ENCODE results near the gene NFATC2. TPM values are rescaled to one million over a fixed set of nuclear protein-coding genes. Genes with fewer than 3 reads are reported as not detected.

NFATC2 gene
- polyA plus RNA-seq, 1 of the 3 experiments (the other 2 are of a cell fraction), result 0.36 TPM

DNA sequence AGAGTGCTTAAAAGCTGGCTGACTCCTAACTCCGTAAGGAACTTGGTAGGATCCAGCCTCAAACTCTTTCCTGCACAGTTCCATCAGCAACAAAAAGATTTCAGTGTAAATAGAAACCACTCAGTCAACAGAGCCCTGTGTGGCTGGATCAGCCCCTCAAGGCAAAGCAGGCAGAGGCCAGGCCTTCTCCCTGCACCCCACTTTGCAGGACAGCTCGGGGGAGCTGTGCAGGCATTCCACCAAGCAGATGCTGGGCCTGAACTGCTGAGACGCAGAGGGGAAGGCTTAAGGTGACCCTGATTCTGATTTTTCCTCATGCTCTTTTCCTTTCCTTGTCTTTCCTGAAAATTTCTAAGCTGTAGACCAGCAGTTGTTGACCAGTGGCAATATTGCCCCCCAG, 91.5 kb downstream of the NFATC2 start:
- TF ChIP-seq TCF12 (IDR thresholded peaks at IDR 0.05) (no peak), NFIC (IDR thresholded peaks at IDR 0.05; ENCODE audit: borderline replicate concordance) (no peak), CHD2 (IDR thresholded peaks at IDR 0.05; ENCODE audit: low read length, partially characterized antibody) (no peak), TEAD4 (IDR thresholded peaks at IDR 0.05; ENCODE audit: borderline replicate concordance, insufficient read depth) (no peak), FOXJ3 (CRISPR knock-in tag; IDR thresholded peaks at IDR 0.05) (no peak), MEF2A (IDR thresholded peaks at IDR 0.05; ENCODE audit: borderline replicate concordance, low read depth) (no peak), SMC3 (IDR thresholded peaks at IDR 0.05; ENCODE audit: low read depth, low read length) (no peak), SIN3A (IDR thresholded peaks at IDR 0.05; ENCODE audit: borderline replicate concordance, low read depth, low read length) (no peak), EP300 (IDR thresholded peaks at IDR 0.05; ENCODE audit: borderline replicate concordance in 1 of 2, low read depth in 1 of 2, low read length in 1 of 2) (no peak), EZH2phosphoT487 (IDR thresholded peaks at IDR 0.05; ENCODE audit: borderline replicate concordance, low read depth) (no peak), FOXM1 (IDR thresholded peaks at IDR 0.05; ENCODE audit: low read depth) (no peak), JUND (IDR thresholded peaks at IDR 0.05) (no peak), RCOR1 (IDR thresholded peaks at IDR 0.05; ENCODE audit: low read length) (no peak), POLR2AphosphoS5 (IDR thresholded peaks at IDR 0.05; ENCODE audit: low read depth, low read length) (no peak), ELF1 (IDR thresholded peaks at IDR 0.05) (no peak)
- TF ChIP-seq, protein P1, sequence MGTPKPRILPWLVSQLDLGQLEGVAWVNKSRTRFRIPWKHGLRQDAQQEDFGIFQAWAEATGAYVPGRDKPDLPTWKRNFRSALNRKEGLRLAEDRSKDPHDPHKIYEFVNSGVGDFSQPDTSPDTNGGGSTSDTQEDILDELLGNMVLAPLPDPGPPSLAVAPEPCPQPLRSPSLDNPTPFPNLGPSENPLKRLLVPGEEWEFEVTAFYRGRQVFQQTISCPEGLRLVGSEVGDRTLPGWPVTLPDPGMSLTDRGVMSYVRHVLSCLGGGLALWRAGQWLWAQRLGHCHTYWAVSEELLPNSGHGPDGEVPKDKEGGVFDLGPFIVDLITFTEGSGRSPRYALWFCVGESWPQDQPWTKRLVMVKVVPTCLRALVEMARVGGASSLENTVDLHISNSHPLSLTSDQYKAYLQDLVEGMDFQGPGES (IDR thresholded peaks at IDR 0.05; ENCODE audit: low read depth, low read length), result no peak
- TF ChIP-seq, protein P2, sequence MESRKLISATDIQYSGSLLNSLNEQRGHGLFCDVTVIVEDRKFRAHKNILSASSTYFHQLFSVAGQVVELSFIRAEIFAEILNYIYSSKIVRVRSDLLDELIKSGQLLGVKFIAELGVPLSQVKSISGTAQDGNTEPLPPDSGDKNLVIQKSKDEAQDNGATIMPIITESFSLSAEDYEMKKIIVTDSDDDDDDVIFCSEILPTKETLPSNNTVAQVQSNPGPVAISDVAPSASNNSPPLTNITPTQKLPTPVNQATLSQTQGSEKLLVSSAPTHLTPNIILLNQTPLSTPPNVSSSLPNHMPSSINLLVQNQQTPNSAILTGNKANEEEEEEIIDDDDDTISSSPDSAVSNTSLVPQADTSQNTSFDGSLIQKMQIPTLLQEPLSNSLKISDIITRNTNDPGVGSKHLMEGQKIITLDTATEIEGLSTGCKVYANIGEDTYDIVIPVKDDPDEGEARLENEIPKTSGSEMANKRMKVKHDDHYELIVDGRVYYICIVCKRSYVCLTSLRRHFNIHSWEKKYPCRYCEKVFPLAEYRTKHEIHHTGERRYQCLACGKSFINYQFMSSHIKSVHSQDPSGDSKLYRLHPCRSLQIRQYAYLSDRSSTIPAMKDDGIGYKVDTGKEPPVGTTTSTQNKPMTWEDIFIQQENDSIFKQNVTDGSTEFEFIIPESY (IDR thresholded peaks at IDR 0.05; ENCODE audit: borderline replicate concordance, low read depth), result no peak
- TF ChIP-seq, protein P3, sequence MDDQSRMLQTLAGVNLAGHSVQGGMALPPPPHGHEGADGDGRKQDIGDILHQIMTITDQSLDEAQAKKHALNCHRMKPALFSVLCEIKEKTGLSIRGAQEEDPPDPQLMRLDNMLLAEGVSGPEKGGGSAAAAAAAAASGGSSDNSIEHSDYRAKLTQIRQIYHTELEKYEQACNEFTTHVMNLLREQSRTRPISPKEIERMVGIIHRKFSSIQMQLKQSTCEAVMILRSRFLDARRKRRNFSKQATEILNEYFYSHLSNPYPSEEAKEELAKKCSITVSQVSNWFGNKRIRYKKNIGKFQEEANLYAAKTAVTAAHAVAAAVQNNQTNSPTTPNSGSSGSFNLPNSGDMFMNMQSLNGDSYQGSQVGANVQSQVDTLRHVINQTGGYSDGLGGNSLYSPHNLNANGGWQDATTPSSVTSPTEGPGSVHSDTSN (IDR thresholded peaks at IDR 0.05), result no peak
- Histone ChIP-seq H3K9ac (no peak overlapping the region), H3K9me2 (no peaks in the 10 kb centered on the region), H3K27ac (ENCODE audit: low read depth in 2 of 2, low read length in 1 of 2) (peak overlapping the region in 1 of 2 experiments; percentile 11; a peak in 2 of 4 replicates), H3F3A (replicated peaks; ENCODE audit: insufficient read depth) (peaks cover 20% of the 10 kb centered on the region), H3K4me3 (ENCODE audit: low read depth in 2 of 2, low read length in 1 of 2) (no peak overlapping the region), H3K4me2 (no peak overlapping the region), H3K4me1 (ENCODE audit: control insufficient read depth in 1 of 2, insufficient read depth in 2 of 2, low read depth in 1 of 2, low read length in 1 of 2) (peaks cover 7 to 20% of the 10 kb centered on the region in 2 experiments), H3K36me3 (replicated peaks in 1 of 2; ENCODE audit: control insufficient read depth in 1 of 2, insufficient read depth in 2 of 2, low read length in 1 of 2) (no peaks in the 10 kb centered on the region), H3K27me3 (ENCODE audit: insufficient read depth) (no peaks in the 10 kb centered on the region), H3K9me3 (no peaks in the 10 kb centered on the region), H2AFZ (ENCODE audit: low read depth) (no peak overlapping the region), H3K79me2 (ENCODE audit: insufficient read depth) (no peaks in the 10 kb centered on the region), H4K20me1 (ENCODE audit: insufficient read depth) (no peaks in the 10 kb centered on the region)
- WGBS (ENCODE audit: low lambda C conversion rate), result 90% methylated on average over 3 of the region's 3 CpGs
- CTCF ChIA-PET, result interaction anchor here (0.6 to 1.1 kb wide), 4 partner anchors 35 to 205 kb away, joined by 3 to 4 read pairs (median 3); no protein-coding TSS in a partner anchor
- DNase-seq, result no peak
- POLR2A ChIA-PET, result no interaction called here
